GM19025 (cell line): ENCODE data around the gene LARGE1.

Experiments used
- ATAC-seq: cut with Tn5 transposase; IDR thresholded peaks from one replicate; pipeline ENCODE4 v1.9.1; 2021; ENCODE audit warnings: mild to moderate bottlenecking, low read depth, moderate library complexity; ENCODE audit not compliant: unreplicated experiment

The LARGE1 gene

GRCh38 chr22:33352768-33353167 lies 567.5 kb downstream of the LARGE1 start:
- ATAC-seq, result no peak

GRCh38 chr22:33350961-33351360 lies 569.3 kb downstream of the LARGE1 start:
- no peak for ATAC-seq

- ATAC-seq, result no peak
Observed at GRCh38 chr22:33350491-33350890, 569.8 kb downstream of the LARGE1 start.

GRCh38 chr22:33347002-33347401 lies 573.3 kb downstream of the LARGE1 start:
- ATAC-seq, result no peak

- no peak for ATAC-seq
Observed at GRCh38 chr22:33341611-33342010, 578.7 kb downstream of the LARGE1 start.

- no peak for ATAC-seq
Observed at GRCh38 chr22:33337524-33337923, 582.8 kb downstream of the LARGE1 start.

- ATAC-seq, result no peak
Observed at GRCh38 chr22:33335611-33336279, 584.5 kb downstream of the LARGE1 start.

- no peak for ATAC-seq
Observed at GRCh38 chr22:33332538-33332937, 587.7 kb downstream of the LARGE1 start.

GRCh38 chr22:33331017-33331416 lies 589.3 kb downstream of the LARGE1 start:
- ATAC-seq, result no peak

GRCh38 chr22:33330534-33330933 lies 589.7 kb downstream of the LARGE1 start:
- ATAC-seq, result no peak

GRCh38 chr22:33329398-33329797 lies 590.9 kb downstream of the LARGE1 start:
- no peak for ATAC-seq

GRCh38 chr22:33328789-33329296 lies 591.4 kb downstream of the LARGE1 start:
- no peak for ATAC-seq

GRCh38 chr22:33327348-33327860 lies 592.9 kb downstream of the LARGE1 start:
- ATAC-seq, result no peak

GRCh38 chr22:33326540-33327295 lies 593.6 kb downstream of the LARGE1 start:
- no peak for ATAC-seq

- no peak for ATAC-seq
Observed at GRCh38 chr22:33325232-33326004, 594.9 kb downstream of the LARGE1 start.

GRCh38 chr22:33324228-33324627 lies 596.0 kb downstream of the LARGE1 start:
- no peak for ATAC-seq

GRCh38 chr22:33321466-33321865 lies 598.8 kb downstream of the LARGE1 start:
- ATAC-seq, result no peak

GRCh38 chr22:33315954-33316353 lies 604.3 kb downstream of the LARGE1 start:
- no peak for ATAC-seq

GRCh38 chr22:33315117-33315516 lies 605.2 kb downstream of the LARGE1 start:
- no peak for ATAC-seq

GRCh38 chr22:33314316-33314715 lies 606.0 kb downstream of the LARGE1 start:
- no peak for ATAC-seq

GRCh38 chr22:33303099-33303498 lies 617.2 kb downstream of the LARGE1 start:
- ATAC-seq, result no peak
